Measurements from ENCODE around the gene CYP26B1.

Gene CYP26B1

GRCh38 chr2:72142570-72143440, 4.9 kb downstream of the CYP26B1 start:
- in situ Hi-C loops (cut with MboI; ENCODE audit: low sequenced_read_pairs) = no loop called here

GRCh38 chr2:72141881-72142451, 5.7 kb downstream of the CYP26B1 start:
- in situ Hi-C loops (cut with MboI; ENCODE audit: low sequenced_read_pairs) = no loop called here

GRCh38 chr2:72141032-72141645, 6.5 kb downstream of the CYP26B1 start:
- in situ Hi-C loops (cut with MboI; ENCODE audit: low sequenced_read_pairs) = no loop called here

GRCh38 chr2:72140621-72140960, 7.1 kb downstream of the CYP26B1 start:
- in situ Hi-C loops (cut with MboI; ENCODE audit: low sequenced_read_pairs) = no loop called here

GRCh38 chr2:72139874-72140620, 7.6 kb downstream of the CYP26B1 start:
- in situ Hi-C loops (cut with MboI; ENCODE audit: low sequenced_read_pairs) = no loop called here

GRCh38 chr2:72139471-72139873, 8.2 kb downstream of the CYP26B1 start:
- in situ Hi-C loops (cut with MboI; ENCODE audit: low sequenced_read_pairs) = no loop called here

- in situ Hi-C loops (cut with MboI; ENCODE audit: low sequenced_read_pairs) = no loop called here
Observed at GRCh38 chr2:72138921-72139381, 8.7 kb downstream of the CYP26B1 start.

GRCh38 chr2:72138011-72138881, 9.4 kb downstream of the CYP26B1 start:
- in situ Hi-C loops (cut with MboI; ENCODE audit: low sequenced_read_pairs) = no loop called here

GRCh38 chr2:72137498-72138010, 10.1 kb downstream of the CYP26B1 start:
- in situ Hi-C loops (cut with MboI; ENCODE audit: low sequenced_read_pairs) = no loop called here

GRCh38 chr2:72136933-72137497, 10.6 kb downstream of the CYP26B1 start:
- in situ Hi-C loops (cut with MboI; ENCODE audit: low sequenced_read_pairs) = no loop called here

GRCh38 chr2:72136331-72136730, 11.3 kb downstream of the CYP26B1 start:
- in situ Hi-C loops (cut with MboI; ENCODE audit: low sequenced_read_pairs) = no loop called here

GRCh38 chr2:72135921-72136320, 11.7 kb downstream of the CYP26B1 start:
- in situ Hi-C loops (cut with MboI; ENCODE audit: low sequenced_read_pairs) = no loop called here

GRCh38 chr2:72134997-72135800, 12.5 kb downstream of the CYP26B1 start:
- in situ Hi-C loops (cut with MboI; ENCODE audit: low sequenced_read_pairs) = no loop called here

- in situ Hi-C loops (cut with MboI; ENCODE audit: low sequenced_read_pairs) = no loop called here
Observed at GRCh38 chr2:72134408-72134996, 13.2 kb downstream of the CYP26B1 start.

- in situ Hi-C loops (cut with MboI; ENCODE audit: low sequenced_read_pairs) = no loop called here
Observed at GRCh38 chr2:72133721-72134407, 13.8 kb downstream of the CYP26B1 start.

GRCh38 chr2:72132981-72133720, 14.5 kb downstream of the CYP26B1 start:
- in situ Hi-C loops (cut with MboI; ENCODE audit: low sequenced_read_pairs) = no loop called here

Data from hTERT RPE-1 (cell line).